ENCODE results near the gene CREBRF. TPM values are rescaled to one million over a fixed set of nuclear protein-coding genes. Genes with fewer than 3 reads are reported as not detected.

Gene CREBRF
- total and polyA plus RNA-seq, 2 of the 8 experiments (the other 6 are each of a cell fraction or from before 2014, with no cell fraction given) = 1.2 to 4.7 TPM

DNA sequence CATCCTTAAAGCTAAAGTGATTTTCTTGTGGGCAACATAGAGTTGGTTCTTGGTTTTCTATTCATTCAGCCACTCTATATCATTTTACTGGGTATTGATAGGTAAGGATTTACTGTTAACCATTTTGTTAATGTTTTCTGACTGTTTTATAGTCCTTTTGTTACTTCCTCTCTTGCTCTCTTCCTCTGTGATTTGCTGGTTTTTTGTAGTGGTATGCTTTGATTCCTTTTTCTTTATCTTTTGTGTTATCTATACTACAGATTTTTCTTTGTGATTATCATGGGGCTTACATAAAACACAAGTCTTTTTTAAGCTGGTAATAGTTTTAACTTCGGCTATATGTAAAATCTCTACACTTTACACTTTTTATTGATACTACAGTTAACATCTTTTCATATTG, 43.3 kb downstream of the CREBRF start (continued):
- TF ChIP-seq, protein P1, sequence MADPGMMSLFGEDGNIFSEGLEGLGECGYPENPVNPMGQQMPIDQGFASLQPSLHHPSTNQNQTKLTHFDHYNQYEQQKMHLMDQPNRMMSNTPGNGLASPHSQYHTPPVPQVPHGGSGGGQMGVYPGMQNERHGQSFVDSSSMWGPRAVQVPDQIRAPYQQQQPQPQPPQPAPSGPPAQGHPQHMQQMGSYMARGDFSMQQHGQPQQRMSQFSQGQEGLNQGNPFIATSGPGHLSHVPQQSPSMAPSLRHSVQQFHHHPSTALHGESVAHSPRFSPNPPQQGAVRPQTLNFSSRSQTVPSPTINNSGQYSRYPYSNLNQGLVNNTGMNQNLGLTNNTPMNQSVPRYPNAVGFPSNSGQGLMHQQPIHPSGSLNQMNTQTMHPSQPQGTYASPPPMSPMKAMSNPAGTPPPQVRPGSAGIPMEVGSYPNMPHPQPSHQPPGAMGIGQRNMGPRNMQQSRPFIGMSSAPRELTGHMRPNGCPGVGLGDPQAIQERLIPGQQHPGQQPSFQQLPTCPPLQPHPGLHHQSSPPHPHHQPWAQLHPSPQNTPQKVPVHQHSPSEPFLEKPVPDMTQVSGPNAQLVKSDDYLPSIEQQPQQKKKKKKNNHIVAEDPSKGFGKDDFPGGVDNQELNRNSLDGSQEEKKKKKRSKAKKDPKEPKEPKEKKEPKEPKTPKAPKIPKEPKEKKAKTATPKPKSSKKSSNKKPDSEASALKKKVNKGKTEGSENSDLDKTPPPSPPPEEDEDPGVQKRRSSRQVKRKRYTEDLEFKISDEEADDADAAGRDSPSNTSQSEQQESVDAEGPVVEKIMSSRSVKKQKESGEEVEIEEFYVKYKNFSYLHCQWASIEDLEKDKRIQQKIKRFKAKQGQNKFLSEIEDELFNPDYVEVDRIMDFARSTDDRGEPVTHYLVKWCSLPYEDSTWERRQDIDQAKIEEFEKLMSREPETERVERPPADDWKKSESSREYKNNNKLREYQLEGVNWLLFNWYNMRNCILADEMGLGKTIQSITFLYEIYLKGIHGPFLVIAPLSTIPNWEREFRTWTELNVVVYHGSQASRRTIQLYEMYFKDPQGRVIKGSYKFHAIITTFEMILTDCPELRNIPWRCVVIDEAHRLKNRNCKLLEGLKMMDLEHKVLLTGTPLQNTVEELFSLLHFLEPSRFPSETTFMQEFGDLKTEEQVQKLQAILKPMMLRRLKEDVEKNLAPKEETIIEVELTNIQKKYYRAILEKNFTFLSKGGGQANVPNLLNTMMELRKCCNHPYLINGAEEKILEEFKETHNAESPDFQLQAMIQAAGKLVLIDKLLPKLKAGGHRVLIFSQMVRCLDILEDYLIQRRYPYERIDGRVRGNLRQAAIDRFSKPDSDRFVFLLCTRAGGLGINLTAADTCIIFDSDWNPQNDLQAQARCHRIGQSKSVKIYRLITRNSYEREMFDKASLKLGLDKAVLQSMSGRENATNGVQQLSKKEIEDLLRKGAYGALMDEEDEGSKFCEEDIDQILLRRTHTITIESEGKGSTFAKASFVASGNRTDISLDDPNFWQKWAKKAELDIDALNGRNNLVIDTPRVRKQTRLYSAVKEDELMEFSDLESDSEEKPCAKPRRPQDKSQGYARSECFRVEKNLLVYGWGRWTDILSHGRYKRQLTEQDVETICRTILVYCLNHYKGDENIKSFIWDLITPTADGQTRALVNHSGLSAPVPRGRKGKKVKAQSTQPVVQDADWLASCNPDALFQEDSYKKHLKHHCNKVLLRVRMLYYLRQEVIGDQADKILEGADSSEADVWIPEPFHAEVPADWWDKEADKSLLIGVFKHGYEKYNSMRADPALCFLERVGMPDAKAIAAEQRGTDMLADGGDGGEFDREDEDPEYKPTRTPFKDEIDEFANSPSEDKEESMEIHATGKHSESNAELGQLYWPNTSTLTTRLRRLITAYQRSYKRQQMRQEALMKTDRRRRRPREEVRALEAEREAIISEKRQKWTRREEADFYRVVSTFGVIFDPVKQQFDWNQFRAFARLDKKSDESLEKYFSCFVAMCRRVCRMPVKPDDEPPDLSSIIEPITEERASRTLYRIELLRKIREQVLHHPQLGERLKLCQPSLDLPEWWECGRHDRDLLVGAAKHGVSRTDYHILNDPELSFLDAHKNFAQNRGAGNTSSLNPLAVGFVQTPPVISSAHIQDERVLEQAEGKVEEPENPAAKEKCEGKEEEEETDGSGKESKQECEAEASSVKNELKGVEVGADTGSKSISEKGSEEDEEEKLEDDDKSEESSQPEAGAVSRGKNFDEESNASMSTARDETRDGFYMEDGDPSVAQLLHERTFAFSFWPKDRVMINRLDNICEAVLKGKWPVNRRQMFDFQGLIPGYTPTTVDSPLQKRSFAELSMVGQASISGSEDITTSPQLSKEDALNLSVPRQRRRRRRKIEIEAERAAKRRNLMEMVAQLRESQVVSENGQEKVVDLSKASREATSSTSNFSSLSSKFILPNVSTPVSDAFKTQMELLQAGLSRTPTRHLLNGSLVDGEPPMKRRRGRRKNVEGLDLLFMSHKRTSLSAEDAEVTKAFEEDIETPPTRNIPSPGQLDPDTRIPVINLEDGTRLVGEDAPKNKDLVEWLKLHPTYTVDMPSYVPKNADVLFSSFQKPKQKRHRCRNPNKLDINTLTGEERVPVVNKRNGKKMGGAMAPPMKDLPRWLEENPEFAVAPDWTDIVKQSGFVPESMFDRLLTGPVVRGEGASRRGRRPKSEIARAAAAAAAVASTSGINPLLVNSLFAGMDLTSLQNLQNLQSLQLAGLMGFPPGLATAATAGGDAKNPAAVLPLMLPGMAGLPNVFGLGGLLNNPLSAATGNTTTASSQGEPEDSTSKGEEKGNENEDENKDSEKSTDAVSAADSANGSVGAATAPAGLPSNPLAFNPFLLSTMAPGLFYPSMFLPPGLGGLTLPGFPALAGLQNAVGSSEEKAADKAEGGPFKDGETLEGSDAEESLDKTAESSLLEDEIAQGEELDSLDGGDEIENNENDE (IDR thresholded peaks at IDR 0.05; ENCODE audit: insufficient replicate concordance, low read length) = no peak
- TF ChIP-seq KDM5A (IDR thresholded peaks at IDR 0.05; ENCODE audit: low read length) (no peak), NRF1 (IDR thresholded peaks at IDR 0.05; ENCODE audit: low read depth, low read length) (no peak), TEAD4 (IDR thresholded peaks at IDR 0.05; ENCODE audit: low read depth, low read length) (no peak), CTBP2 (IDR thresholded peaks at IDR 0.05; ENCODE audit: borderline replicate concordance, insufficient read depth, insufficient read length, low read length) (no peak), TAF7 (optimal IDR thresholded peaks at IDR 0.05; ENCODE audit: borderline replicate concordance, low read depth, low read length) (no peak), RXRA (IDR thresholded peaks at IDR 0.05; ENCODE audit: insufficient read depth, low read depth, low read length) (no peak), SAP30 (IDR thresholded peaks at IDR 0.05; ENCODE audit: insufficient read depth, insufficient replicate concordance, low read length) (no peak), HDAC6 (IDR thresholded peaks at IDR 0.05; ENCODE audit: low read depth, low read length) (no peak), BACH1 (IDR thresholded peaks at IDR 0.05; ENCODE audit: low read length) (no peak)
- TF ChIP-seq, protein P2, sequence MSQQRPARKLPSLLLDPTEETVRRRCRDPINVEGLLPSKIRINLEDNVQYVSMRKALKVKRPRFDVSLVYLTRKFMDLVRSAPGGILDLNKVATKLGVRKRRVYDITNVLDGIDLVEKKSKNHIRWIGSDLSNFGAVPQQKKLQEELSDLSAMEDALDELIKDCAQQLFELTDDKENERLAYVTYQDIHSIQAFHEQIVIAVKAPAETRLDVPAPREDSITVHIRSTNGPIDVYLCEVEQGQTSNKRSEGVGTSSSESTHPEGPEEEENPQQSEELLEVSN (IDR thresholded peaks at IDR 0.05) = no peak

Measured in H1 (cell line).